Activated naive CD4-positive, alpha-beta T cell treated with anti-CD3 and anti-CD28 coated beads, Interleukin-2, amount 50 U/mL, for 16 hours (primary cell): ENCODE results near the gene CZIB.
"Not testable (repeated sequence)": the region's sequence is repeated elsewhere in the genome, so short reads cannot be mapped to it uniquely, and the experiment has no call there.

Experiments used
- DNase-seq: peaks from one replicate; pipeline ENCODE4 v3.0.0-alpha.2; 2020

CZIB gene

GRCh38 chr1:53238197-53239155 lies 18.0 kb upstream of the CZIB start, which contains the start of gene MAGOH:
MAGOH (minus strand) TSS chr1:53238518; CDS start chr1:53238448, 70 bp downstream.
- DNase-seq = peak; percentile 94

GRCh38 chr1:53237638-53238037 lies 17.2 kb upstream of the CZIB start:
- DNase-seq = no peak

GRCh38 chr1:53220962-53221286 lies 490 bp upstream of the CZIB start:
- no peak for DNase-seq

GRCh38 chr1:53219711-53220110 lies 723 bp downstream of the CZIB start:
- DNase-seq = no peak

GRCh38 chr1:53218201-53218600 lies 2.2 kb downstream of the CZIB start:
- DNase-seq = no peak

GRCh38 chr1:53214376-53214940 lies 6.0 kb downstream of the CZIB start:
- DNase-seq = no peak

GRCh38 chr1:53210954-53211353 lies 9.5 kb downstream of the CZIB start:
- no peak for DNase-seq

- no peak for DNase-seq
Measured at GRCh38 chr1:53210352-53210751, 10.1 kb downstream of the CZIB start.

- no peak for DNase-seq
Measured at GRCh38 chr1:53207726-53208125, 12.7 kb downstream of the CZIB start.

- no peak for DNase-seq
Measured at GRCh38 chr1:53206735-53207379, 13.6 kb downstream of the CZIB start.

GRCh38 chr1:53206083-53206685 lies 14.2 kb downstream of the CZIB start:
- DNase-seq = not testable (repeated sequence)

GRCh38 chr1:53205496-53205895 lies 14.9 kb downstream of the CZIB start:
- not testable (repeated sequence) for DNase-seq

GRCh38 chr1:53203466-53203865 lies 17.0 kb downstream of the CZIB start:
- no peak for DNase-seq

- no peak for DNase-seq
Measured at GRCh38 chr1:53198241-53198651, 22.2 kb downstream of the CZIB start.

GRCh38 chr1:53197291-53198200 lies 22.9 kb downstream of the CZIB start:
- no peak for DNase-seq

- peak; percentile 89 for DNase-seq
Measured at GRCh38 chr1:53196485-53197290, 23.7 kb downstream of the CZIB start, which contains the start of gene CPT2. CPT2 (plus strand) TSS chr1:53196824; CDS start chr1:53196944, 120 bp downstream.

- DNase-seq = no peak
Measured at GRCh38 chr1:53196017-53196484, 24.4 kb downstream of the CZIB start.

- DNase-seq = no peak
Measured at GRCh38 chr1:53195246-53196016, 25.0 kb downstream of the CZIB start.

GRCh38 chr1:53190210-53190611 lies 30.2 kb downstream of the CZIB start:
- DNase-seq = no peak

GRCh38 chr1:53189061-53189460 lies 31.4 kb downstream of the CZIB start:
- no peak for DNase-seq
